Activated CD8-positive, alpha-beta memory T cell treated with anti-CD3 and anti-CD28 coated beads for 4 hours (primary cell): ENCODE measurements around the gene GLDN.

Experiments
- DNase-seq, 2 donors: peaks; one replicate each; pipeline ENCODE4 v3.0.0-alpha.2; 2020; ENCODE audit warnings: low read depth in 2 of 2

The GLDN gene

GRCh38 chr15:51341366-51342226 lies at the start of gene GLDN:
Gene GLDN (plus strand): TSS chr15:51341655. CDS start chr15:51341685, 30 bp downstream.
- no peak for DNase-seq

- no peak for DNase-seq
These were observed 42.8 kb upstream of the GLDN start for GRCh38 chr15:51298620-51299019.

- no peak for DNase-seq
These were observed 42.1 kb upstream of the GLDN start for GRCh38 chr15:51299187-51300015.

- no peak for DNase-seq
These were observed 39.0 kb upstream of the GLDN start for GRCh38 chr15:51302480-51302879.

- no peak for DNase-seq
These were observed 37.9 kb upstream of the GLDN start for GRCh38 chr15:51303462-51303980.

GRCh38 chr15:51307325-51307724 lies 34.1 kb upstream of the GLDN start:
- DNase-seq = no peak

- no peak for DNase-seq
These were observed 33.6 kb upstream of the GLDN start for GRCh38 chr15:51307811-51308210.

GRCh38 chr15:51310064-51310463 lies 31.4 kb upstream of the GLDN start:
- DNase-seq = no peak

GRCh38 chr15:51311510-51311909 lies 29.9 kb upstream of the GLDN start:
- no peak for DNase-seq

GRCh38 chr15:51312166-51313073 lies 29.0 kb upstream of the GLDN start:
- DNase-seq = no peak

GRCh38 chr15:51313074-51313393 lies 28.4 kb upstream of the GLDN start:
- DNase-seq = no peak

- no peak for DNase-seq
These were observed 27.7 kb upstream of the GLDN start for GRCh38 chr15:51313644-51314280.

- no peak for DNase-seq
These were observed 26.8 kb upstream of the GLDN start for GRCh38 chr15:51314391-51315337.

GRCh38 chr15:51315726-51316125 lies 25.7 kb upstream of the GLDN start:
- DNase-seq = no peak

GRCh38 chr15:51316636-51317035 lies 24.8 kb upstream of the GLDN start:
- DNase-seq = no peak

- no peak for DNase-seq
These were observed 22.9 kb upstream of the GLDN start for GRCh38 chr15:51318382-51319150.

GRCh38 chr15:51319539-51319938 lies 21.9 kb upstream of the GLDN start:
- no peak for DNase-seq

- no peak for DNase-seq
These were observed 20.6 kb upstream of the GLDN start for GRCh38 chr15:51320843-51321242.

GRCh38 chr15:51321316-51321715 lies 20.1 kb upstream of the GLDN start:
- DNase-seq = no peak
